Colon (tissue), 2 donors: ENCODE data around the gene RNF113A.
A peak's percentile ranks its signal among the peaks of the same experiment; 100 is the strongest.
"Not testable (repeated sequence)": the region's sequence is repeated elsewhere in the genome, so short reads cannot be mapped to it uniquely, and the experiment has no call there.

Source experiments
- FAIRE-seq: peaks from 2 replicates; lab custom pipeline; 2012; peaks lifted over from hg19 to GRCh38; lab: Jason Lieb, UNC
- donor health status: control.
- donor health status: control.

Gene RNF113A

DNA sequence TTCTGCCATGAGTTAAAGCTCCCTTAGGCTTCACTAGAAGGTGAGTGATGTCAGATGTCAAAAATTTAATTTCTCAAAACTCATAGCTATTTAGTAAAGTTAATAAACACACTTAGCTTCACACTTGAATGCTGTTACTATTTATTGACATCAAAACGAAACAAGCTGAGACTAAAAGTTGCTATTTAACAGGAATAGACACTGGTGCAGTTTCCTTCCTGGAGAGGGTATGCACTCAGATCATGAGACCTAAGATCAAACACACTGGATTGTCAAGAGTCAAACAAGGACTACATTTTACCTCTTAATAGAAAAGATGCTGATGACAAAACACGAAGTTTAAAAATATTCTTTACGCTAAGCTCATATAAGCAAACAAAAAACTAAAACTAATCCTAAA is 37.6 kb downstream of the RNF113A start:
- FAIRE-seq: no peak

DNA sequence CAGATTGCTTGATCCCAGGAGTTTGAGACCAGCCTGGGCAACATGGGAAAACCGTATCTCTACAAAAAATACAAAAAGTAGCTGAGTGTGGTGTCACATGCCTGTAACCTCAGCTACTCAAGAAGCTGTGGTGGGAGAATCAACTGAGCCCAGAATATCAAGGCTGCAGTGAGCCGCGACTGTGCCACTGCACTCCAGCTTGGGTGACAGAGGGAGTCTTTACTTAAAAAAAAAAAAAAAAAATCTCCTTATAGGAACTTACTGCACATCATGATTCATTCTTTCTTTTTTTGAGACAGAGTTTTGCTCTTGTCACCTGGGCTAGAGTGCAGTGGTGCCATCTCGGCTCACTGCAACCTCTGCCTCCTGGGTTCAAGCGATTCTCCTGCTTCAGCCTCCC is 43.1 kb downstream of the RNF113A start:
- no peak for FAIRE-seq

DNA sequence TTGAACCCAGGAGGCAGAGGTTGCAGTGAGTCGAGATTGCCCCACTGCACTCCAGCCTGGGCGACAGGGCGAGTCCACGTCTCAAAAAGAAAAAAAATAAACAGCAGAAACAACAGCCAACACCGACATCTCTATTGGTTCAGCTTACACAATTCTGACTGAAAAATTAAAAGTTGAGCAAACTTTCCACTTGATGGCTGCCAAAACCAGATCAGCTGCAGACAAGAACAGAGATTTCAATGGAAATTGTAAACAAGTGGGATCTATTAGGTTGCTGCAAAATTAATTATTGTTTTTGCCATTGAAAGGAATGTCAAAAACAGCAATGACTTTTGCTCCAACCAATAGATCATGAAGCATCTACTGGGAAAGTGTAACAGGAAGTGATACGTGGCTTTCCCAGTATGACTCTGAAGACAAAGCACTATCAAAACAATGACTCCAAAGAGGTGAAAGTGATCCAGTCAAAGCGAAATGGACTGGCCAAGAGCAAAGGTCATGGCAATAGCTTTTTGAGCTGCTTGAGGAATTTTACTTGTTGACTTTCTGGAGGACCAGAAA is 45.1 kb downstream of the RNF113A start:
- no peak for FAIRE-seq

DNA sequence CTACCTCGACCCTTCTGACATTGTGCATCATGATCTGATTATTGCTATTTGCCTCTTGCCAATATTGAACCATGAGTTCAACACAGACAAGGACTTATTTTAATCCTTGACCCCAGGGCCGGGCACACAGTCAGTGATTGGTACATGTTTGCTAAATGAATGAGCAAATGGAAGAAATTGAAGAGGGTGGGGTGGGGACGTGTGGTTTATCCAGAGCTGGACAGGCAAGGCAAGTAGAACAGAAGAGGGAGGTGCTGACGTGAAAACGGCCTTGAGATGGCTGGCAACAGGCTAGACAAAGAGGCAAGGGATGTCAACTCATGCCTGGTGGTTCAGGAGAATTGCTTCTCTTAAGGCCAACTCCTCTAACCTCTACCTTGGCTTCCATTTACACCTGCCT is 47.3 kb downstream of the RNF113A start:
- FAIRE-seq: not testable (repeated sequence)

DNA sequence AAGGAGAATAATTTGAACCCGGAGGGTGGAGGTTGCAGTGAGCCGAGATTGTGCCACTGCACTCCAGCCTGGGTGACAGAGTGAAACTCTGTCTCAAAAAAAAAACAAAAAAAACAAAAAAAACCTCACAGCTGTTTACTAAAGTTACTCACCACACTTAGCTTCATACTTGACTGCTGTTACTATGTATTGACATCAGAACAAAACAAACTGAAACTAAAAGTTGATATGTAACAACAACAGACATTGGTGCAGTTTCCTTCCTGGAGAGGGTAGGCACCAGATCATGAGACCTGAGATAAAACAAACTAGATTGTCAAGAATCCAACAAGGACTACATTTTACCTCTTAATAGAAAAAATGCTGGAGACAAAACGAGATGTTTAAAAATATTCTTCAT is 49.8 kb downstream of the RNF113A start:
- FAIRE-seq: peak; percentile 33
